ENCODE results near the gene GTF3C5. TPM values are rescaled to one million over a fixed set of nuclear protein-coding genes. Genes with fewer than 3 reads are reported as not detected.
"Not testable (repeated sequence)": the region's sequence is repeated elsewhere in the genome, so short reads cannot be mapped to it uniquely, and the experiment has no call there.

Gene GTF3C5
- total RNA-seq, 2 experiments from 2014 or later = 91.6 to 97.0 TPM

GRCh38 chr9:133090187-133090586 is 59.4 kb downstream of the GTF3C5 start:
- POLR2A ChIA-PET = no interaction called here
- H3K4me2 ChIP-seq (ENCODE audit: low read length) = no peak overlapping the region
- no TSS peak for BruUV-seq (replicated peaks)
- no peaks in the 10 kb centered on the region for H3K36me3 ChIP-seq (ENCODE audit: insufficient read depth, low read length)
- intact Hi-C loops (cut with micrococcal nuclease; ENCODE audit: unreplicated experiment) = no loop called here
- no peak for DNase-seq (ENCODE audit: low spot score)
- H3K4me3 ChIP-seq (ENCODE audit: low read depth, low read length, poor library complexity, severe bottlenecking) = no peak overlapping the region
- no peaks in the 10 kb centered on the region for H4K20me1 ChIP-seq (ENCODE audit: insufficient read depth, low read length)
- no peak overlapping the region for H3K27ac ChIP-seq (ENCODE audit: low read depth, low read length, poor library complexity, severe bottlenecking)
- no peaks in the 10 kb centered on the region for H3K9me2 ChIP-seq (ENCODE audit: insufficient read depth, low read length)
- no peak overlapping the region for H2AFZ ChIP-seq (ENCODE audit: low read length)
- no peaks in the 10 kb centered on the region for H3K79me2 ChIP-seq (ENCODE audit: insufficient read depth, low read depth, low read length)
- CTCF ChIA-PET (ENCODE audit: unreplicated experiment) = no interaction called here
- TF ChIP-seq EZH2phosphoT487 (IDR thresholded peaks at IDR 0.05; ENCODE audit: borderline replicate concordance, low read depth, low read length) (no peak), CTCF (conservative IDR thresholded peaks at IDR 0.05; ENCODE audit: low read length) (no peak)
- H3K4me1 ChIP-seq (ENCODE audit: insufficient read depth, low read length, poor library complexity, severe bottlenecking) = no peaks in the 10 kb centered on the region
- H3K9me3 ChIP-seq (ENCODE audit: low read length) = no peaks in the 10 kb centered on the region

- no peak for TF ChIP-seq CTCF (conservative IDR thresholded peaks at IDR 0.05; ENCODE audit: low read length)
- no peak for TF ChIP-seq EZH2phosphoT487 (IDR thresholded peaks at IDR 0.05; ENCODE audit: borderline replicate concordance, low read depth, low read length)
- H3K4me2 ChIP-seq (ENCODE audit: low read length) = no peak overlapping the region
- intact Hi-C loops (cut with micrococcal nuclease; ENCODE audit: unreplicated experiment) = no loop called here
- H3K9me2 ChIP-seq (ENCODE audit: insufficient read depth, low read length) = no peaks in the 10 kb centered on the region
- H3K4me3 ChIP-seq (ENCODE audit: low read depth, low read length, poor library complexity, severe bottlenecking) = no peak overlapping the region
- no peaks in the 10 kb centered on the region for H3K79me2 ChIP-seq (ENCODE audit: insufficient read depth, low read depth, low read length)
- H3K4me1 ChIP-seq (ENCODE audit: insufficient read depth, low read length, poor library complexity, severe bottlenecking) = no peaks in the 10 kb centered on the region
- H3K9me3 ChIP-seq (ENCODE audit: low read length) = peaks cover 2% of the 10 kb centered on the region; the same call in 1 of the 2 replicates
- DNase-seq (ENCODE audit: low spot score) = no peak
- H3K36me3 ChIP-seq (ENCODE audit: insufficient read depth, low read length) = 0 out of 2 replicates have a peak, but pooled peaks cover under 1% of the 10 kb centered on the region
- no peak overlapping the region for H2AFZ ChIP-seq (ENCODE audit: low read length)
- no peaks in the 10 kb centered on the region for H4K20me1 ChIP-seq (ENCODE audit: insufficient read depth, low read length)
- ChIA-PET POLR2A (no interaction called here), CTCF (ENCODE audit: unreplicated experiment) (no interaction called here)
- no peak overlapping the region for H3K27ac ChIP-seq (ENCODE audit: low read depth, low read length, poor library complexity, severe bottlenecking)
- no TSS peak for BruUV-seq (replicated peaks)
Measured at GRCh38 chr9:133090752-133091385, 60.1 kb downstream of the GTF3C5 start.

- H3K9me2 ChIP-seq (ENCODE audit: insufficient read depth, low read length); H3K27ac ChIP-seq (ENCODE audit: low read depth, low read length, poor library complexity, severe bottlenecking); H3K4me3 ChIP-seq (ENCODE audit: low read depth, low read length, poor library complexity, severe bottlenecking); H2AFZ ChIP-seq (ENCODE audit: low read length); H3K4me1 ChIP-seq (ENCODE audit: insufficient read depth, low read length, poor library complexity, severe bottlenecking); CTCF ChIA-PET (ENCODE audit: unreplicated experiment); BruUV-seq (replicated peaks); H3K79me2 ChIP-seq (ENCODE audit: insufficient read depth, low read depth, low read length); intact Hi-C loops (cut with micrococcal nuclease; ENCODE audit: unreplicated experiment); DNase-seq (ENCODE audit: low spot score); H4K20me1 ChIP-seq (ENCODE audit: insufficient read depth, low read length); H3K4me2 ChIP-seq (ENCODE audit: low read length): not testable (repeated sequence)
- H3K36me3 ChIP-seq (ENCODE audit: insufficient read depth, low read length) = peaks cover 35% of the 10 kb centered on the region
- H3K9me3 ChIP-seq (ENCODE audit: low read length) = peaks cover 11% of the 10 kb centered on the region; the same call in 1 of the 2 replicates
- POLR2A ChIA-PET = interaction anchor here (0.7 kb wide), 2 partner anchors 23 to 49 kb away, joined by 3 to 6 read pairs; no protein-coding TSS in a partner anchor
Measured at GRCh38 chr9:133094351-133094750, 63.6 kb downstream of the GTF3C5 start.

Data from OCI-LY7 (cell line).